ENCODE results near the gene ODAM. TPM values are rescaled to one million over a fixed set of nuclear protein-coding genes. Genes with fewer than 3 reads are reported as not detected.

Gene ODAM, protein sequence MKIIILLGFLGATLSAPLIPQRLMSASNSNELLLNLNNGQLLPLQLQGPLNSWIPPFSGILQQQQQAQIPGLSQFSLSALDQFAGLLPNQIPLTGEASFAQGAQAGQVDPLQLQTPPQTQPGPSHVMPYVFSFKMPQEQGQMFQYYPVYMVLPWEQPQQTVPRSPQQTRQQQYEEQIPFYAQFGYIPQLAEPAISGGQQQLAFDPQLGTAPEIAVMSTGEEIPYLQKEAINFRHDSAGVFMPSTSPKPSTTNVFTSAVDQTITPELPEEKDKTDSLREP
- total RNA-seq: not detected

DNA sequence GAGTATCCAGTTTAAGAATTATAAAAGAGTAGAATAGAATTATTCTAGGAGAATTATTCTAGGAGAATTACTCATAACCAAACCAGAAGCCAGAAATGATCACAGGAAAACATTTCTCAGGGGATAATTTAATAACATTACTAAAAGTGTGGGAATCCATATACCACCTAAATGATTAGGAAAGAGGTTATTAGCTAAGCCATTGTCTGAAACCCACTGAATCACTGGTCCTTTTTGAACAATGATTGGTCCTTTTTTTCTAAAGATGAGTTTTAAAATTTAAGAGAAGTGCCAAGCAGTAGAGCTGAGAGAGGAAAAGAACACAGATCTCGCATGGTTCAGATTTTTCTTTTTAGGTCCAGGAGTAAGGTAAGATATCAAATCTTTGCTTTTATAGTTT lies at the start of gene ODAM:
ODAM (plus strand) TSS at position 301 of the 400 bp plus-strand sequence. CDS start 819 bp downstream, outside the sequence.
- intact Hi-C loops (cut with DNase I): no loop called here
- no peaks in the 10 kb centered on the region for H3K36me3 ChIP-seq

GRCh38 chr4:70151271-70151670 lies 44.3 kb upstream of the ODAM start:
- TF ChIP-seq POLR2A (IDR thresholded peaks at IDR 0.05) (no peak), CTCF (IDR thresholded peaks at IDR 0.05) (no peak)
- no peaks in the 10 kb centered on the region for H3K4me1 ChIP-seq
- intact Hi-C loops (cut with DNase I): no loop called here
- no peak for DNase-seq
- no peaks in the 10 kb centered on the region for H3K27me3 ChIP-seq
- H3K27ac ChIP-seq: no peak overlapping the region
- H3K4me3 ChIP-seq: no peak overlapping the region
- 56 to 61% methylated on average over 3 of the region's 3 CpGs for WGBS, 2 donors
- H3K36me3 ChIP-seq: no peaks in the 10 kb centered on the region
- no peaks in the 10 kb centered on the region for H3K9me3 ChIP-seq

More for the DNA sequence above, at the start of gene ODAM:
- 72 to 77% methylated on average over 1 of the region's 1 CpG for WGBS, 2 donors
- TF ChIP-seq CTCF (IDR thresholded peaks at IDR 0.05) (no peak), POLR2A (IDR thresholded peaks at IDR 0.05) (no peak)
- peaks cover 0 to 8% (median 0%) of the 10 kb centered on the region in 4 donors for H3K27me3 ChIP-seq
- no peaks in the 10 kb centered on the region for H3K4me1 ChIP-seq
- H3K4me3 ChIP-seq: no peak within 1 kb of the TSS
- H3K9me3 ChIP-seq: no peaks in the 10 kb centered on the region
- H3K27ac ChIP-seq: no peak within 1 kb of the TSS
- no peak for DNase-seq

GRCh38 chr4:70152088-70152487 lies 43.4 kb upstream of the ODAM start:
- no peak for TF ChIP-seq CTCF (IDR thresholded peaks at IDR 0.05)
- no peak for TF ChIP-seq POLR2A (IDR thresholded peaks at IDR 0.05)
- WGBS, 2 donors: 72 to 91% methylated on average over 2 of the region's 2 CpGs

GRCh38 chr4:70153937-70154336 lies 41.6 kb upstream of the ODAM start, which contains the start of gene PRR27:
PRR27 (plus strand) TSS chr4:70154237; CDS start chr4:70154376, 139 bp downstream.
- no peak for TF ChIP-seq POLR2A (IDR thresholded peaks at IDR 0.05)
- TF ChIP-seq CTCF (IDR thresholded peaks at IDR 0.05): no peak
- H3K4me1 ChIP-seq: no peaks in the 10 kb centered on the region

More at GRCh38 chr4:70152088-70152487, 43.4 kb upstream of the ODAM start:
- no peak overlapping the region for H3K4me3 ChIP-seq
- no peaks in the 10 kb centered on the region for H3K9me3 ChIP-seq
- no peaks in the 10 kb centered on the region for H3K4me1 ChIP-seq
- no peaks in the 10 kb centered on the region for H3K27me3 ChIP-seq
- H3K27ac ChIP-seq: no peak overlapping the region
- intact Hi-C loops (cut with DNase I): no loop called here
- no peaks in the 10 kb centered on the region for H3K36me3 ChIP-seq
- DNase-seq: no peak

DNA sequence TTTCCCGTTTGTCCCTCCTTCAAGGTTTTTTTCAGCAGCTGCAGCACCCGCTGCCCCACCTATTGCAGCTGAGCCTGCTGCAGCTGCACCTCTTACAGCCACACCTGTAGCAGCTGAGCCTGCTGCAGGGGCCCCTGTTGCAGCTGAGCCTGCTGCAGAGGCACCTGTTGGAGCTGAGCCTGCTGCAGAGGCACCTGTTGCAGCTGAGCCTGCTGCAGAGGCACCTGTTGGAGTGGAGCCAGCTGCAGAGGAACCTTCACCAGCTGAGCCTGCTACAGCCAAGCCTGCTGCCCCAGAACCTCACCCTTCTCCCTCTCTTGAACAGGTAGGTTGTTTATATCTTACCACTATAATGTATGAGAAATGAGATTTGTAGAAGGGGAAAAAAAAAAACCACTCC lies 36.9 kb upstream of the ODAM start:
- whole genome bisulfite sequencing, 2 donors: 51 to 58% methylated on average over 2 of the region's 2 CpGs
- Histone ChIP-seq H3K27me3 (no peaks in the 10 kb centered on the region), H3K4me3 (no peak overlapping the region), H3K9me3 (no peaks in the 10 kb centered on the region), H3K36me3 (no peaks in the 10 kb centered on the region), H3K4me1 (no peaks in the 10 kb centered on the region), H3K27ac (no peak overlapping the region)
- DNase-seq: no peak
- intact Hi-C loops (cut with DNase I): no loop called here
- no peak for TF ChIP-seq POLR2A (IDR thresholded peaks at IDR 0.05)
- TF ChIP-seq CTCF (IDR thresholded peaks at IDR 0.05): no peak

More at GRCh38 chr4:70153937-70154336, 41.6 kb upstream of the ODAM start, which contains the start of gene PRR27:
- Histone ChIP-seq H3K36me3 (no peaks in the 10 kb centered on the region), H3K27me3 (no peaks in the 10 kb centered on the region), H3K4me3 (no peak within 1 kb of the TSS), H3K27ac (no peak within 1 kb of the TSS), H3K9me3 (no peaks in the 10 kb centered on the region)
- intact Hi-C loops (cut with DNase I): no loop called here
- DNase-seq: no peak
- WGBS, 2 donors: 77 to 82% methylated on average over 3 of the region's 3 CpGs

All from esophagus squamous epithelium (tissue), 5 donors.